GM12878 (cell line): Measurements from ENCODE around the gene S100A4. TPM values are rescaled to one million over a fixed set of nuclear protein-coding genes. Genes with fewer than 3 reads are reported as not detected.
"Not testable (repeated sequence)": the region's sequence is repeated elsewhere in the genome, so short reads cannot be mapped to it uniquely, and the experiment has no call there.

Experiments used
- ATAC-seq: fragments of 200-7000 bp; cut with Tn5 transposase; 3 replicates; pipeline ENCODE4 v1.9.1; 2020; ENCODE audit warnings: mild to moderate bottlenecking, moderate library complexity
- BruUV-seq: library from RNA; stranded (reverse); fragments of 400-500 nt; replicated peaks from 2 replicates; lab custom pipeline; 2021; lab: Mats Ljungman, UMichigan
- CTCF ChIA-PET: fragments of 300-600 bp; sonication (Branson Sonifier 250); formaldehyde crosslinking; extraction: SDS; loops from one replicate; lab custom pipeline; 2021; ENCODE audit warnings: inconsistent platforms; lab: Yijun Ruan, JAX
- POLR2A ChIA-PET: fragments of 350-600 bp; formaldehyde crosslinking; extraction: SDS; loops from one replicate; lab custom pipeline; 2021; ENCODE audit warnings: inconsistent platforms; lab: Charles Lee
- RAD21 ChIA-PET: fragments of 300-600 bp; sonication (Branson Sonifier 250); formaldehyde crosslinking; loops from one replicate; lab custom pipeline; 2023; ENCODE audit warnings: antibody characterized with exemption; ENCODE audit not compliant: unreplicated experiment; lab: Charles Lee
- SMC1A ChIA-PET: fragments of 300-600 bp; sonication (Branson Sonifier 250); formaldehyde crosslinking; loops from one replicate; lab custom pipeline; 2023; ENCODE audit not compliant: unreplicated experiment, uncharacterized antibody; lab: Charles Lee
- DNase-seq: peaks from one replicate; pipeline ENCODE4 v3.0.0-alpha.2; 2011; ENCODE audit warnings: low read depth, low spot score
- FAIRE-seq: peaks from 3 replicates; lab custom pipeline; 2011; peaks lifted over from hg19 to GRCh38; lab: Jason Lieb, UNC
- H2AFZ ChIP-seq: 2 replicates; pipeline ENCODE4 v1.6.0; 2011; ENCODE audit warnings: low read depth, low read length, control low read depth; ENCODE audit not compliant: control insufficient read depth
- H3K27ac ChIP-seq: 2 replicates; pipeline ENCODE4 v1.5.1; 2011; ENCODE audit warnings: control low read depth; ENCODE audit not compliant: control insufficient read depth, insufficient read depth
- H3K27me3 ChIP-seq, 2 experiments: replicated peaks in 1 of 2; 2 replicates each; pipeline versions ENCODE4 v1.6.0 to v1.6.1; 2011; ENCODE audit warnings: low read length in 1 of 2; ENCODE audit not compliant: control insufficient read depth in 2 of 2, insufficient read depth in 2 of 2
- H3K36me3 ChIP-seq, 2 experiments: 2 replicates each; pipeline ENCODE4 v1.5.1; 2011; ENCODE audit warnings: low read length in 1 of 2; ENCODE audit not compliant: control insufficient read depth in 2 of 2, insufficient read depth in 2 of 2
- H3K4me1 ChIP-seq: 2 replicates; pipeline ENCODE4 v1.6.1; 2011; ENCODE audit warnings: mild to moderate bottlenecking, low read length, moderate library complexity, mixed read lengths; ENCODE audit not compliant: control insufficient read depth, insufficient read depth
- H3K4me2 ChIP-seq: 2 replicates; pipeline ENCODE4 v1.6.0; 2011; ENCODE audit warnings: control low read depth; ENCODE audit not compliant: control insufficient read depth, insufficient read depth
- H3K4me3 ChIP-seq: fragments of 200-600 bp; sonication (generic); 2 replicates; pipeline ENCODE4 v1.5.1; 2016
- H3K79me2 ChIP-seq: 2 replicates; pipeline ENCODE4 v1.6.0; 2011; ENCODE audit warnings: low read length; ENCODE audit not compliant: control insufficient read depth, insufficient read depth
- H3K9ac ChIP-seq: 2 replicates; pipeline ENCODE4 v1.8.0; 2011; ENCODE audit warnings: low read length, control low read depth, mixed read lengths; ENCODE audit not compliant: control insufficient read depth, insufficient read depth
- H3K9me3 ChIP-seq: replicated peaks from 3 replicates; pipeline ENCODE4 v1.5.1; 2011; ENCODE audit warnings: mild to moderate bottlenecking, low read length; ENCODE audit not compliant: control insufficient read depth, insufficient read depth
- H4K20me1 ChIP-seq: 2 replicates; pipeline ENCODE4 v1.6.0; 2011; ENCODE audit not compliant: control insufficient read depth, insufficient read depth
- CBX3 ChIP-seq: fragments of 200-600 bp; sonication (generic); IDR thresholded peaks from 2 replicates; pipeline ENCODE4 v1.6.1; 2016; ENCODE audit warnings: low read depth, borderline replicate concordance
- PML ChIP-seq: IDR thresholded peaks from 2 replicates; pipeline ENCODE4 v1.6.1; 2012; ENCODE audit warnings: low read length, inconsistent platforms
- RCOR1 ChIP-seq: conservative IDR thresholded peaks from 2 replicates; pipeline ENCODE4 v1.6.1; 2012; ENCODE audit warnings: low read depth, low read length, improper control_type of control experiment
- TCF3 ChIP-seq: IDR thresholded peaks from 2 replicates; pipeline ENCODE4 v1.6.1; 2012; ENCODE audit warnings: low read depth, mild to moderate bottlenecking, low read length, borderline replicate concordance; ENCODE audit not compliant: insufficient read depth
- WGBS: methylation state at CpG from one replicate; pipeline ENCODE4 v1.1.6; 2016; ENCODE audit warnings: low lambda C conversion rate; ENCODE audit not compliant: insufficient replicate concordance, insufficient coverage; ENCODE audit errors: missing lambda C conversion rate; 5-methylcytosine and 5-hydroxymethylcytosine counted together
- in situ Hi-C: fragments of 300-500 bp; cut with MboI; formaldehyde crosslinking; loops from 9 replicates; pipeline ENCODE4 v1.14.3; 2018; ENCODE audit warnings: mixed read lengths
- intact Hi-C: fragments of 100-400 bp; cut with micrococcal nuclease; formaldehyde crosslinking; loops from one replicate; pipeline ENCODE4 v1.14.2; 2022; ENCODE audit not compliant: unreplicated experiment
- polyA plus RNA-seq, 11 experiments: library from polyadenylated mRNA; depleted of rRNA in 4 of 11; unstranded in 6 of 11; stranded (reverse) in 5 of 11; fragments of >200 nt; fragmentation: Nextera tagmentation in 4 of 11; fragmentation: Illumina TruSeq in 1 of 11; extraction: Ambion mirVana in 4 of 11; extraction: Trizol in 1 of 11; gene quantifications; 1 replicate in 1 of 11; 2 replicates in 10 of 11; pipeline versions ENCODE4 v1.2.1 to v1.2.3, GENCODE V29; 2011 to 2016; ENCODE audit warnings: inconsistent platforms in 2 of 11, missing spikeins in 2 of 11, low read depth in 1 of 11
- total RNA-seq, 4 experiments: library from RNA; depleted of rRNA in 3 of 4; stranded (reverse); fragments of >200 nt in 3 of 4; fragmentation: Illumina TruSeq in 1 of 4; extraction: Trizol in 1 of 4; gene quantifications; 2 replicates each; pipeline versions ENCODE4 v1.2.1 to v1.2.3, GENCODE V29; 2013 to 2021

S100A4 gene
- total and polyA plus RNA-seq, 10 of the 15 experiments (the other 5 are each of a cell fraction or from before 2014, with no cell fraction given): 4.3 to 104 (median 27.3) TPM

- no peak overlapping the region for H3K4me3 ChIP-seq
- no TSS peak for BruUV-seq
- no peak overlapping the region for H2AFZ ChIP-seq
- H3K79me2 ChIP-seq: no peaks in the 10 kb centered on the region
- ATAC-seq: no peak
- WGBS: 83% methylated on average over 7 of the region's 7 CpGs
- H4K20me1 ChIP-seq: no peaks in the 10 kb centered on the region
- H3K4me1 ChIP-seq: peaks cover 15% of the 10 kb centered on the region
- no peak for DNase-seq
- H3K36me3 ChIP-seq: no peaks in the 10 kb centered on the region
- no peak for FAIRE-seq
- CTCF ChIA-PET: interaction anchor here (0.7 to 8.3 kb wide), 3 partner anchors 30 to 70 kb away, joined by 3 to 113 read pairs (median 21); partner anchors contain the start of genes CHTOP and S100A6
- intact Hi-C loops: no loop called here
- H3K27ac ChIP-seq: no peak overlapping the region
- H3K9ac ChIP-seq: no peak overlapping the region
- H3K27me3 ChIP-seq: no peaks in the 10 kb centered on the region
- no peak for TF ChIP-seq CBX3
- TF ChIP-seq, all 136 proteins: peak for 0
- H3K9me3 ChIP-seq: no peaks in the 10 kb centered on the region
- in situ Hi-C loops: loop anchor here (5.0 kb wide), 1 partner anchor 57 kb away; no protein-coding TSS in a partner anchor
- ChIA-PET POLR2A (interaction anchor here (0.6 to 4.1 kb wide), 3 partner anchors 19 to 323 kb away, joined by 3 to 34 read pairs (median 5); partner anchors contain the start of gene S100A4), RAD21 (interaction anchor here (0.6 to 1.6 kb wide), 4 partner anchors 9 to 730 kb away, joined by 3 to 4 read pairs (median 3); no protein-coding TSS in a partner anchor), SMC1A (interaction anchor here (1.0 to 4.0 kb wide), 4 partner anchors 19 to 70 kb away, joined by 3 to 18 read pairs (median 10); partner anchors contain the start of genes CHTOP and S100A4)
- no peak overlapping the region for H3K4me2 ChIP-seq
Observed at GRCh38 chr1:153563991-153564390, 18.4 kb upstream of the S100A4 start.

GRCh38 chr1:153563483-153563901, 17.9 kb upstream of the S100A4 start:
- peaks cover 15% of the 10 kb centered on the region for H3K4me1 ChIP-seq
- H3K27me3 ChIP-seq: no peaks in the 10 kb centered on the region
- POLR2A ChIA-PET: interaction anchor here (4.1 kb wide), 1 partner anchor 18 kb away, joined by 34 read pairs; the partner anchor contains the start of gene S100A4
- H3K9me3 ChIP-seq: no peaks in the 10 kb centered on the region
- RAD21 ChIA-PET: interaction anchor here (0.6 to 1.2 kb wide), 3 partner anchors 9 to 730 kb away, joined by 3 to 4 read pairs (median 3); no protein-coding TSS in a partner anchor
- ATAC-seq (no peak), FAIRE-seq (no peak), DNase-seq (no peak)
- H3K36me3 ChIP-seq: no peaks in the 10 kb centered on the region
- no TSS peak for BruUV-seq
- H3K9ac ChIP-seq: no peak overlapping the region
- no peak overlapping the region for H3K27ac ChIP-seq
- H4K20me1 ChIP-seq: no peaks in the 10 kb centered on the region
- no peak overlapping the region for H3K4me2 ChIP-seq
- no peaks in the 10 kb centered on the region for H3K79me2 ChIP-seq
- TF ChIP-seq TCF3 (no peak), PML (no peak), RCOR1 (no peak)
- SMC1A ChIA-PET: interaction anchor here (1.0 to 4.0 kb wide), 4 partner anchors 18 to 70 kb away, joined by 3 to 18 read pairs (median 10); partner anchors contain the start of genes CHTOP and S100A4
- in situ Hi-C loops (loop anchor here (5.0 kb wide), 1 partner anchor 56 kb away; no protein-coding TSS in a partner anchor), intact Hi-C loops (no loop called here)
- 55% methylated on average over 6 of the region's 6 CpGs for WGBS
- CTCF ChIA-PET: interaction anchor here (4.4 to 8.3 kb wide), 2 partner anchors 29 to 52 kb away, joined by 21 to 113 read pairs; partner anchors contain the start of gene S100A6
- no peak overlapping the region for H3K4me3 ChIP-seq
- no peak overlapping the region for H2AFZ ChIP-seq

- H3K4me1 ChIP-seq: peaks cover 15% of the 10 kb centered on the region
- BruUV-seq, H2AFZ ChIP-seq, H3K4me3 ChIP-seq, H4K20me1 ChIP-seq, FAIRE-seq, H3K36me3 ChIP-seq, H3K27ac ChIP-seq, H3K27me3 ChIP-seq, H3K4me2 ChIP-seq, DNase-seq, intact Hi-C loops, ATAC-seq, H3K9me3 ChIP-seq, H3K9ac ChIP-seq, H3K79me2 ChIP-seq: not testable (repeated sequence)
- RAD21 ChIA-PET: interaction anchor here (1.0 to 2.0 kb wide), 2 partner anchors 10 to 51 kb away, joined by 3 to 6 read pairs; no protein-coding TSS in a partner anchor
- POLR2A ChIA-PET: interaction anchor here (0.8 to 1.7 kb wide), 2 partner anchors 10 to 17 kb away, joined by 3 to 6 read pairs; partner anchors contain the start of gene S100A4
- CTCF ChIA-PET: interaction anchor here (1.0 to 8.3 kb wide), 5 partner anchors 10 to 51 kb away, joined by 4 to 113 read pairs (median 13); partner anchors contain the start of gene S100A6
- SMC1A ChIA-PET: interaction anchor here (1.0 to 4.0 kb wide), 3 partner anchors 14 to 29 kb away, joined by 3 to 18 read pairs (median 16); partner anchors contain the start of gene S100A4
- 49% methylated on average over 3 of the region's 3 CpGs for WGBS
- in situ Hi-C loops: loop anchor here (5.0 kb wide), 1 partner anchor 55 kb away; no protein-coding TSS in a partner anchor
Observed at GRCh38 chr1:153562021-153562420, 16.4 kb upstream of the S100A4 start.
